Measurements from ENCODE around the gene CDHR3. TPM values are rescaled to one million over a fixed set of nuclear protein-coding genes. Genes with fewer than 3 reads are reported as not detected.

Gene CDHR3
- total RNA-seq, 1 experiment from 2014 or later: 19.1 TPM

GRCh38 chr7:106026101-106026500, 63.0 kb downstream of the CDHR3 start (continued):
- no peak for TF ChIP-seq ESRRA (CRISPR knock-in tag; IDR thresholded peaks at IDR 0.05; ENCODE audit: borderline replicate concordance)
- TF ChIP-seq SOX15 (CRISPR knock-in tag; IDR thresholded peaks at IDR 0.05): no peak
- TF ChIP-seq ARID4B (CRISPR knock-in tag; IDR thresholded peaks at IDR 0.05; ENCODE audit: borderline replicate concordance): no peak
- TF ChIP-seq FOXP1 (CRISPR knock-in tag; IDR thresholded peaks at IDR 0.05; ENCODE audit: borderline replicate concordance): no peak

- ATAC-seq: no peak
- no peak for DNase-seq (ENCODE audit: low spot score)
- Mint-ChIP-seq H3K4me1 (peaks cover 43% of the 10 kb centered on the region), H3K9me3 (no peaks in the 10 kb centered on the region), H3K27ac (peak overlapping the region; percentile 50; the same call in 1 of the 2 replicates), H3K36me3 (no peaks in the 10 kb centered on the region), H3K27me3 (ENCODE audit: low read depth) (no peaks in the 10 kb centered on the region), H3K4me3 (no peak overlapping the region)
- POLR2A ChIA-PET: no interaction called here
- CTCF ChIA-PET: interaction anchor here (0.6 to 3.5 kb wide), 21 partner anchors 8 to 448 kb away, joined by 3 to 22 read pairs (median 5); partner anchors contain the start of gene EFCAB10
- no peak for TF ChIP-seq MXD4 (CRISPR knock-in tag; IDR thresholded peaks at IDR 0.05; ENCODE audit: borderline replicate concordance)
- TF ChIP-seq JAZF1 (CRISPR knock-in tag; IDR thresholded peaks at IDR 0.05): no peak
- TF ChIP-seq HMGXB4 (CRISPR knock-in tag; IDR thresholded peaks at IDR 0.05): no peak
- TF ChIP-seq CBFB (CRISPR knock-in tag; IDR thresholded peaks at IDR 0.05; ENCODE audit: low read depth): no peak
- TF ChIP-seq ESRRA (CRISPR knock-in tag; IDR thresholded peaks at IDR 0.05; ENCODE audit: borderline replicate concordance): no peak
- TF ChIP-seq PRDM15 (CRISPR knock-in tag; IDR thresholded peaks at IDR 0.05): no peak
- TF ChIP-seq TCF7 (CRISPR knock-in tag; IDR thresholded peaks at IDR 0.05; ENCODE audit: low read depth): no peak
- no peak for TF ChIP-seq KAT7 (CRISPR knock-in tag; IDR thresholded peaks at IDR 0.05; ENCODE audit: borderline replicate concordance)
- TF ChIP-seq AFF4 (CRISPR knock-in tag; IDR thresholded peaks at IDR 0.05; ENCODE audit: borderline replicate concordance): no peak
- no peak for TF ChIP-seq ATF2 (CRISPR knock-in tag; IDR thresholded peaks at IDR 0.05; ENCODE audit: borderline replicate concordance, low read depth)
- TF ChIP-seq EMX1 (CRISPR knock-in tag; IDR thresholded peaks at IDR 0.05): no peak
- no peak for TF ChIP-seq ZNF423 (CRISPR knock-in tag; IDR thresholded peaks at IDR 0.05)
- TF ChIP-seq, protein P1, sequence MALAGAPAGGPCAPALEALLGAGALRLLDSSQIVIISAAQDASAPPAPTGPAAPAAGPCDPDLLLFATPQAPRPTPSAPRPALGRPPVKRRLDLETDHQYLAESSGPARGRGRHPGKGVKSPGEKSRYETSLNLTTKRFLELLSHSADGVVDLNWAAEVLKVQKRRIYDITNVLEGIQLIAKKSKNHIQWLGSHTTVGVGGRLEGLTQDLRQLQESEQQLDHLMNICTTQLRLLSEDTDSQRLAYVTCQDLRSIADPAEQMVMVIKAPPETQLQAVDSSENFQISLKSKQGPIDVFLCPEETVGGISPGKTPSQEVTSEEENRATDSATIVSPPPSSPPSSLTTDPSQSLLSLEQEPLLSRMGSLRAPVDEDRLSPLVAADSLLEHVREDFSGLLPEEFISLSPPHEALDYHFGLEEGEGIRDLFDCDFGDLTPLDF (CRISPR knock-in tag; IDR thresholded peaks at IDR 0.05): no peak
- no peak for TF ChIP-seq CREB1 (CRISPR knock-in tag; IDR thresholded peaks at IDR 0.05)
- TF ChIP-seq ZNF317 (CRISPR knock-in tag; IDR thresholded peaks at IDR 0.05; ENCODE audit: borderline replicate concordance, low read depth): no peak
- no peak for TF ChIP-seq ATF1 (CRISPR knock-in tag; IDR thresholded peaks at IDR 0.05)
- TF ChIP-seq NR2C2 (CRISPR knock-in tag; IDR thresholded peaks at IDR 0.05): no peak
- TF ChIP-seq NFATC4 (CRISPR knock-in tag; IDR thresholded peaks at IDR 0.05): no peak
Observed at GRCh38 chr7:106029451-106029850, 66.4 kb downstream of the CDHR3 start.
